Lower leg skin (tissue), 3 donors: Measurements from ENCODE around the gene CD46.

ENCODE experiments used
- CTCF ChIP-seq, 3 donors: fragments of 450-650 bp; IDR thresholded peaks; one replicate each; pipeline ENCODE4 v1.5.1; 2016; ENCODE audit warnings: antibody characterized with exemption in 3 of 3, mild to moderate bottlenecking in 3 of 3, moderate library complexity in 2 of 3
- POLR2A ChIP-seq, 2 donors: fragments of 450-650 bp; IDR thresholded peaks; one replicate each; pipeline ENCODE4 v1.6.1; 2016 to 2017; ENCODE audit warnings: antibody characterized with exemption in 2 of 2, mild to moderate bottlenecking in 1 of 2, moderate library complexity in 1 of 2

GRCh38 chr1:207755846-207756693, 4.2 kb downstream of the CD46 start:
- TF ChIP-seq CTCF (IDR thresholded peaks at IDR 0.05) (no peak), POLR2A (IDR thresholded peaks at IDR 0.05) (no peak)
